Fibroblast of the aortic adventitia (primary cell): Measurements from ENCODE around the gene CRHR2. TPM values are rescaled to one million over a fixed set of nuclear protein-coding genes. Genes with fewer than 3 reads are reported as not detected.

Experiments
- DNase-seq: peaks from one replicate; pipeline ENCODE4 v3.0.0-alpha.2; 2010; ENCODE audit warnings: low read depth
- H3K4me3 ChIP-seq: 2 replicates; pipeline ENCODE4 v1.5.1; 2011; ENCODE audit warnings: low read depth, mild to moderate bottlenecking, control low read depth, low read length, moderate library complexity
- CTCF ChIP-seq: IDR thresholded peaks from 2 replicates; pipeline ENCODE4 v1.5.1; 2011; ENCODE audit warnings: mild to moderate bottlenecking, low read length, control low read depth, inconsistent platforms; ENCODE audit not compliant: insufficient read depth
- total RNA-seq: library from RNA; depleted of rRNA; stranded (reverse); fragments of >200 nt; gene quantifications from 2 replicates; pipeline ENCODE4 v1.2.3, GENCODE V29; 2012; ENCODE audit warnings: low replicate concordance

Gene CRHR2
- total RNA-seq, 1 donor = not detected

- no peak for DNase-seq
- TF ChIP-seq CTCF = no peak
These were observed 1.6 kb upstream of the CRHR2 start for GRCh38 chr7:30683816-30684215.

GRCh38 chr7:30683306-30683705, 1.1 kb upstream of the CRHR2 start:
- DNase-seq = no peak
- H3K4me3 ChIP-seq = no peak overlapping the region

More at GRCh38 chr7:30683816-30684215, 1.6 kb upstream of the CRHR2 start:
- no peak overlapping the region for H3K4me3 ChIP-seq

GRCh38 chr7:30681815-30682211, 443 bp downstream of the CRHR2 start:
- TF ChIP-seq CTCF = no peak
- H3K4me3 ChIP-seq = no peak overlapping the region
- no peak for DNase-seq

More at GRCh38 chr7:30683306-30683705, 1.1 kb upstream of the CRHR2 start:
- no peak for TF ChIP-seq CTCF

- no peak for TF ChIP-seq CTCF
- no peak for DNase-seq
- no peak overlapping the region for H3K4me3 ChIP-seq
These were observed 892 bp downstream of the CRHR2 start for GRCh38 chr7:30681331-30681797.

GRCh38 chr7:30679664-30680063, 2.6 kb downstream of the CRHR2 start:
- no peak overlapping the region for H3K4me3 ChIP-seq
- no peak for TF ChIP-seq CTCF

GRCh38 chr7:30678805-30679204, 3.5 kb downstream of the CRHR2 start:
- no peak for TF ChIP-seq CTCF
- no peak for DNase-seq
- no peak overlapping the region for H3K4me3 ChIP-seq

More at GRCh38 chr7:30679664-30680063, 2.6 kb downstream of the CRHR2 start:
- no peak for DNase-seq

GRCh38 chr7:30674876-30675275, 7.4 kb downstream of the CRHR2 start:
- no peak overlapping the region for H3K4me3 ChIP-seq

More at GRCh38 chr7:30674876-30675275, 7.4 kb downstream of the CRHR2 start:
- TF ChIP-seq CTCF = no peak
- DNase-seq = no peak
